Erythroblast (primary cell): Measurements from ENCODE around the gene RGMB.

ENCODE experiments used
- GATA1 ChIP-seq: IDR thresholded peaks from 2 replicates; pipeline ENCODE4 v1.6.1; 2011; ENCODE audit warnings: low read depth, mild to moderate bottlenecking, control low read depth, low read length, moderate library complexity
- POLR2A ChIP-seq: IDR thresholded peaks from 2 replicates; pipeline ENCODE4 v1.6.1; 2011; ENCODE audit warnings: mild to moderate bottlenecking, low read length

DNA sequence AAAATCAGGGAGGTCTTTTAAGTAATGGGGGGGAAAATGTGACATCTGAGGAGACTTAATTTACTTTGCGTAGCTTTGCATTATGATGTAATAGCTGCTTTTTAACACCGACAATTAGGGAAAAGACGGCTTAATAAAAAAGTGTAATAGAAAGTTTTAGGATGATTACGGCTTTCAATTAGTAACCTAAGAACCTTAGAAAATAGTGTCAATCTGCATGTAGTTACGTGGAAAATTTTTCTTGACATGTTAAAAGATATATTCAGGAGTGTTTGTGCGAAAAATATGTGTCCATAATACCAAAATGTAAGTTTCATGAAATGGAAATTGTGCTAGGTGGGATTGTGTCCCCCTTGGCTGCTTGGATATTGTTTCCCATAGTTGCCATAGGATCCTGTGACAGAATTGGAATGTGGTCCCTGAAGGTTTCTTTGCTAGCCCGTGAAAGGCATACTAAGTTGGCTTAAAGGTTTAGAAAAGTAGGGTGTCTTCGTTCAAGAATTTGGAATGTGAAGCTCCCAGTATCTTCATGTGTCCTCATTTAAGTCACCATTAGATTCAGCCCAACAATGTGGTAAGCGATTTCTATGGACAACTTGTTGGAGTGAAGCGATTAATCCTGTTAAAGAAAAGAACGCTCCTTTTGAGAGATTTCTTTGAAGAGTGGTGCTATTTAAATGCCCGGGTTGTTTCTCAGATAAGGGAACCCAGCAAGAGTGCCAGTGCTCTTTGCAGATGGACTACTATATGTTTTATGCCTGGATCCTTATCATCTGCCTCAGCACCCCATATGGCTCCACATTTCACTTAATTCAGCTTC lies 2.0 kb downstream of the RGMB start:
- no peak for TF ChIP-seq POLR2A
- TF ChIP-seq GATA1 = no peak
